ELF-1 (cell line): ENCODE data around the gene HIBCH.
"Not testable (repeated sequence)": the region's sequence is repeated elsewhere in the genome, so short reads cannot be mapped to it uniquely, and the experiment has no call there.

Source experiments
- DNase-seq: peaks from one replicate; pipeline ENCODE4 v3.0.0-alpha.2; 2016; ENCODE audit warnings: low read depth, low spot score

The HIBCH gene

GRCh38 chr2:190308031-190308430 is 11.6 kb downstream of the HIBCH start:
- DNase-seq = no peak

- no peak for DNase-seq
Observed at GRCh38 chr2:190304404-190304803, 15.2 kb downstream of the HIBCH start.

DNA sequence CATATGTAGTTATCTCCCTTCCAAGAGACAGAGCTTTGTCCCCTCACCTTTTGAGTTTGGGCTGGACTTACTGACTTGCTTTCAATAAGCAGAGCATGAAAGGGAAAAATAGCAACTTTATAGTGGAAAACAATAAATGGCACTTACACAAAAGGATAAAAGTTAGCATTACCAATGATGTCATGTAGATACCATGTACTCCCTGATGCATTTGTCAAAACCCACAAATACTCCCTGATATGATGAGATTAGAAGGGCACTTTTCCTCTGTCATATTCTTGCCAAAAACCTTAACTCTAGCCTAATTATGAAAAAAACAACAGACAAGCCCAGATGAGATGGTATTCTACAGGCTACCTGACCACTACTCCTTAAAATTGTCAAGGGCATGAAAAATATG is 16.0 kb downstream of the HIBCH start:
- no peak for DNase-seq

DNA sequence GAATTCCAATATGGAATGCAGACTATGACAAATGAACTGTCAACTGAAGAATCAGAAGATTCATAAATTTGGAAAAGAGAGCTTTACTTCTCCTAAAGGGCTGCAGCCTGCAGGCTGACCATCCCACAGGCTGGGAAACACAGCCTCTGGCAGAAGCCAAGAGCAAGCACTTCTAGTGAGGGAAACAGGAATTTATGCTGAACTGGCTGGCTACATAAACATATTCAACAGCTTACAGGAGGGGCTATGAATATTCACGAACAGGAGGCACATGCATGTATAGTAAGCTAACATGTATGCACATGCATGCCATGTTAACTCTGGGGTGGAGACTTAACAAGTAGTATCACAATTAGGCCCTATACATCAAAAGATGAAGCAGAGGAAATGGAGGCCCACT is 17.6 kb downstream of the HIBCH start:
- DNase-seq = no peak

- no peak for DNase-seq
Observed at GRCh38 chr2:190301032-190301431, 18.6 kb downstream of the HIBCH start.

DNA sequence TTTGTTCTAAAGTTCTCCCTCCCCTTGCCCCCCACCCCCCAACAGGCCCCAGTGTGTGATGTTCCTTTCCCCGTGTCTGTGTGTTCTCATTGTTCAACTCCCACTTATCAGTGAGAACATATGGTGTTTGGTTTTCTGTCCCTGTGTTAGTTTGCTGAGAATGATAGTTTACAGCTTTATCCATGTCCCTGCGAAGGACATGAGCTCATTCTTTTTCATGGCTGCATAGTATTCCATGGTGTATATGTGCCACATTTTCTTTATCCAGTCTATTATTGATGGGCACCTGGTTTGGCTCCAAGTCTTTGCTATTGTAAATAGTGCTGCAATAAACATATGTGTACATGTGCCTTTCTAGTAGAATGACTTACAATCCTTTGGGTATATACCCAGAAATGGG is 21.7 kb downstream of the HIBCH start:
- not testable (repeated sequence) for DNase-seq

DNA sequence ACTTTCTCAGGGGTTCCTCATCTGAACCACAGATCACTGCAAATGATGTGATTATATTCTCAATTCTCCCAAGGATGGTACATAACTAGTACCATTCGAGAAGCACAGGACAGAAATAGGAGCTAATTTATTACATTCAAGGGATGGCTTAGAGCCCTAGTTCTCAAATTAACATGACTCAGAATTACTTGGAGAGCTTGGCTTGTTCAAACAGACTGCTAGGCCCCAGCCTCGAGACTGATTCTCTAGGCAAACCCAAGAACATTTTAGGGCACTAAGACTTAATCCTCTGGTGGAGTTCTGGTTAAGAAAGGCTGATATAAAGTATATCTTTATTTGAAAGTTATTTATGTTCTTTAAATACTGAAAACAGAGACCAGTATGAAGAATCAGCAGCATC is 35.8 kb downstream of the HIBCH start:
- no peak for DNase-seq

- no peak for DNase-seq
Observed at GRCh38 chr2:190280565-190281350, 38.9 kb downstream of the HIBCH start.

GRCh38 chr2:190279256-190280134 is 40.1 kb downstream of the HIBCH start:
- DNase-seq = not testable (repeated sequence)

DNA sequence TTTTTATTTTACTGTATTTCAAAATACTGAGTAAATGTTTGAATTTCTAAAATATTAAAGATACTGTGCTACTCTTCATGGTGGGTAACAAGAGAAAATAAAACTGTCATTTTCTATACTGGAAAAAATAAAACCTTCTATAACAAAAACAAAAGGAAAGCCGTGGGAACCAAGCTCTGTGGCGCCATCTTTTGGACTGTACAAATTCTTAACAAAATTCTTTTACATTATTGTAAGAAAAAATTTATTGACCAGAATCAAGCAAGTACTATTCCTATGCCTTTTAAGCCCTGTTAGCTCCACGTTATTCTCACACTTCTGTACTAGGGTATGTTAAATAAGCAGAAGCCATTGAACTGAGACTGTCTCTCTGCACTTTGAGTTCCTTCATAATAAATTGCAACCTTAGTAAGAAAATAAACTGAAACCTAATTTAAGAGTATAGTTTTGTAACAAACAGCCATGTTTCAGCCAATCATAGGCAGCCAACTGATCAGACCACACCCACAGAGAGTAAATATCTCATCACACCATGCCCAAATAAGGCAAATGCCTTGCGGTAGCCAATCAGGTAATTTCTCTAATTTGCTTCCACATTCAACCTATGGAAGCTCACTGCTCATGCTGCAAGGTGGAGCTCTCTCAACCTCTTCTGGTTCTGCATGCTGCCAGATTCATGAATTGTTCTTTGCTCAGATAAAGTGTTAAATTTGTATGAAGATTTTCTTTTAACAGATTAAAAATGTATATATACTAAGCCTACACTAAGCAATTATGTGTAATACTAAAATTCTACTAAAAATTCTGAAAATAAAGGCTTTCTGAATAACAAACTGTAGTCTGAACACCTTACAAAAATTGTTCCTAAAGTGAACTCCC is 42.2 kb downstream of the HIBCH start:
- peak; percentile 8 for DNase-seq

- DNase-seq = no peak
Observed at GRCh38 chr2:190272457-190272842, 47.2 kb downstream of the HIBCH start.

DNA sequence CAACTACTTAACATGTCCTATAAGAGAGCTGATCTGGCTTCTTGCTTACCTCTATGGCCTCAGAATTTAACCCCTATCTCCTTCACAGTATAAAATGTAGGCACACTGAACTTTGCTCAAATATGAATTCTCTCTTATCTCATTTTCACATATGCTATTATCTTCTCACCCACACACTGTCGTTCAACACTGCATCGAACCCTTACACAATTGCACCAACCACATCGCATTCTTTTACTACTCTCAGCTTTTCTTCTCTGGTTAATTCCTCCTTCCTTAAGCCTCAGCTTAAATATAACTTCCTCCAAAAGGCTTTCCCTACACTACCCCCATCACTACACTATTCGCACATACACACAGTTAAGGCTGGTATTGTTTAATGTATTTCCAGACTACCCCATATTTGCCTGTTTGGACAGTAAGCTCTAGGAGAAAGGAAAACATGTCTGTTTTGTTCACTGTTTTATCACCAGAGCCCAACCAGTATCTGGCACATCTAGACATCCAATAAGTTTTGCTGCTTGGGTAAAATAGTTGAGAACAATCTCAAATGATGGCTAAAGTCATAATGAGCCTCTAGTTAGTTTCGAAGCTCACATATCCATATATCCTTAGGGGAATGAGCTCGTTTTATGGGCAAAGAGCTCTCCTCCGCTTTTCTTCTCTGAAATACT is 47.7 kb downstream of the HIBCH start:
- DNase-seq = no peak

DNA sequence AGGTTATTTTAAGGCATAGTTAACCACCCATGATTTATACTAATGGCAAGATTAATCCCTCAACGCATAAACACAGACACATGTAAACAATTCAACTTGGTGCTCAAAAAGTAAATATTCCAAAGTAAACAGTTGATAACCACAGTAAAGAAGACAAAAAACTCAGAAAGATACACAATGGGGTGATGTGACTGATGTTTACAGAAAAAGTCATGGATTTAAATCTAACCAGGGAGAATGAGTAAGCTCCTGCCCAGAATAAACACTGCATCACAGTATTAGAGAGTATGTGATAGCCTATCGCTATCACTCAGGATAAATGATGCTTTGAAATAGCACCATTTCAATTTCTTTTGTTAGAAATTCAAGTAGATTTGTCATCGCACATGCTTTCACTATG is 49.3 kb downstream of the HIBCH start:
- no peak for DNase-seq

GRCh38 chr2:190269699-190270098 is 49.9 kb downstream of the HIBCH start:
- not testable (repeated sequence) for DNase-seq

GRCh38 chr2:190267302-190267701 is 52.3 kb downstream of the HIBCH start:
- DNase-seq = no peak

GRCh38 chr2:190266314-190266713 is 53.3 kb downstream of the HIBCH start:
- no peak for DNase-seq

- no peak for DNase-seq
Observed at GRCh38 chr2:190261851-190262250, 57.8 kb downstream of the HIBCH start.

- no peak for DNase-seq
Observed at GRCh38 chr2:190256087-190256486, 63.5 kb downstream of the HIBCH start.

GRCh38 chr2:190255676-190256075 is 64.0 kb downstream of the HIBCH start:
- no peak for DNase-seq

GRCh38 chr2:190254063-190254850 is 65.4 kb downstream of the HIBCH start:
- DNase-seq = no peak
